Measurements from ENCODE around the gene SAMD3.

DNA sequence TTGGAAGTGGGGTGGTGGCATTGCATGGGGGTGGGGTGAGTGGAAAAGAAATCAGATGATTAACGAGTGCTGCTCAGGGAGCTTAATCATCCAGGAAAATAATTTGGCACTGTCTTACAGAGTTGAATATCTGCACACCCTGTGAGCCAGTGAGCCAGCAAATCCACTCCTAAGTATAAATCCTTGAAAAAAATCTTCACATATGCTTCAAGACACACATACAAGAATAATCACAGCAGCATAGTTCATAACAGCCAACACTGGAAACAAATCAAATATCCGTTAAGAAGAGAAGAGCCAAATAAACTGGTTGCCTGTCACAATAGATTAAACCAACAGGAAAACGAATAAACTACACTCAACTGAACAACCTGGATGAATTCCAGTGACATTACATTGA lies 62.8 kb downstream of the SAMD3 start:
- no peak for TF ChIP-seq CTCF (IDR thresholded peaks at IDR 0.05; ENCODE audit: borderline replicate concordance, extremely low read depth, low read length, poor library complexity, severe bottlenecking)
- TF ChIP-seq EZH2 (IDR thresholded peaks at IDR 0.05; ENCODE audit: borderline replicate concordance, low read depth, low read length, severe bottlenecking): no peak

All from DND-41 (cell line).